Lower leg skin (tissue), 4 donors: Measurements from ENCODE around the gene NMNAT2. TPM values are rescaled to one million over a fixed set of nuclear protein-coding genes. Genes with fewer than 3 reads are reported as not detected.
"Not testable (repeated sequence)": the region's sequence is repeated elsewhere in the genome, so short reads cannot be mapped to it uniquely, and the experiment has no call there.

ENCODE experiments used
- DNase-seq, 2 donors: peaks; one replicate each; pipeline ENCODE4 v3.0.0-alpha.2; 2019; ENCODE audit warnings: low spot score in 2 of 2
- H3K4me3 ChIP-seq: fragments of 200-600 bp; sonication (generic); 2 replicates; pipeline ENCODE4 v1.5.1; 2017; ENCODE audit warnings: mild to moderate bottlenecking, low read depth; ENCODE audit not compliant: poor library complexity, severe bottlenecking
- CTCF ChIP-seq, 3 donors: fragments of 450-650 bp; IDR thresholded peaks; one replicate each; pipeline ENCODE4 v1.5.1; 2016; ENCODE audit warnings: antibody characterized with exemption in 3 of 3, mild to moderate bottlenecking in 3 of 3, moderate library complexity in 2 of 3
- POLR2A ChIP-seq, 2 donors: fragments of 450-650 bp; IDR thresholded peaks; one replicate each; pipeline ENCODE4 v1.6.1; 2016 to 2017; ENCODE audit warnings: antibody characterized with exemption in 2 of 2, mild to moderate bottlenecking in 1 of 2, moderate library complexity in 1 of 2
- WGBS, 2 donors: methylation state at CpG; one replicate each; pipeline ENCODE4 v1.1.5; 2018; 5-methylcytosine and 5-hydroxymethylcytosine counted together
- intact Hi-C: fragments of 100-400 bp; cut with DNase I; formaldehyde crosslinking; loops from one replicate; pipeline ENCODE4 v1.15.0; 2023; ENCODE audit warnings: low total_unique reads
- total RNA-seq, 4 donors: library from RNA; depleted of rRNA; stranded (reverse); fragments of >200 nt; gene quantifications; one replicate each; pipeline ENCODE4 v1.1.0, GENCODE V29; 2016

NMNAT2 gene
- total RNA-seq, 4 donors from 2014 or later, result 0.23 to 0.34 (median 0.34) TPM; not detected in 1

- TF ChIP-seq POLR2A (IDR thresholded peaks at IDR 0.05) (no peak), CTCF (IDR thresholded peaks at IDR 0.05) (no peak)
- WGBS, 2 donors, result 46 to 65% methylated on average over 2 of the region's 2 CpGs
- intact Hi-C loops, result no loop called here
- DNase-seq, result no peak
- H3K4me3 ChIP-seq, result no peak overlapping the region
Observed at GRCh38 chr1:183404476-183404875, 13.7 kb downstream of the NMNAT2 start.

DNA sequence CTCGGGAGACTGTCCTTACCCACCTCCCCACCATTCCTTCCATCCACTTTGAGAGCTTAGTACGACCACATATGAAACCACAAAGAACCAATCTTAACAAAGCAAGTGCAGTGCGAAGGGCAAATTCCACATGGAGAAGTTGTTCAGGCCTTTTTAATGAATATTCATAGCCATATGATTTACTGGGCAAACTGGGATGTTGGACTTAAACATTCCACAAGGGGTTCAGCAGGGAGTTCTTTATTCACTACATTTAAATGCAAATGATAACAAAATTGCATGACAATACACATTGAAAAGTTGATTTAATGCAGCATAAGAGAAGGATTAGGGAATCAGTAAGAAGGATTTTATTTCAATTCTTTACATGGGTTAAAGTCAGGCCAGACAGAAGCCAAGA is 14.7 kb downstream of the NMNAT2 start:
- TF ChIP-seq CTCF (IDR thresholded peaks at IDR 0.05), result no peak
- no peak for TF ChIP-seq POLR2A (IDR thresholded peaks at IDR 0.05)
- WGBS, 2 donors, result 48 to 57% methylated on average over 3 of the region's 3 CpGs
- DNase-seq, result no peak
- H3K4me3 ChIP-seq, result no peak overlapping the region
- intact Hi-C loops, result no loop called here

- WGBS, 2 donors, result 52 to 71% methylated on average over 1 of the region's 1 CpG
- intact Hi-C loops, DNase-seq, H3K4me3 ChIP-seq: not testable (repeated sequence)
Observed at GRCh38 chr1:183401565-183401964, 16.6 kb downstream of the NMNAT2 start.

- intact Hi-C loops, result no loop called here
- no peak overlapping the region for H3K4me3 ChIP-seq
- WGBS, 2 donors, result 89 to 90% methylated on average over 2 of the region's 2 CpGs
- no peak for DNase-seq
- TF ChIP-seq POLR2A (IDR thresholded peaks at IDR 0.05) (no peak), CTCF (IDR thresholded peaks at IDR 0.05) (no peak)
Observed at GRCh38 chr1:183394435-183394834, 23.7 kb downstream of the NMNAT2 start.

GRCh38 chr1:183391863-183392262 is 26.3 kb downstream of the NMNAT2 start:
- H3K4me3 ChIP-seq, result no peak overlapping the region
- no peak for TF ChIP-seq CTCF (IDR thresholded peaks at IDR 0.05)
- no peak for TF ChIP-seq POLR2A (IDR thresholded peaks at IDR 0.05)
- no peak for DNase-seq
- intact Hi-C loops, result no loop called here
- 78 to 86% methylated on average over 1 of the region's 1 CpG for WGBS, 2 donors

- TF ChIP-seq CTCF (IDR thresholded peaks at IDR 0.05), result no peak
- no peak for TF ChIP-seq POLR2A (IDR thresholded peaks at IDR 0.05)
- WGBS, 2 donors, result 55 to 56% methylated on average over 3 of the region's 3 CpGs
Observed at GRCh38 chr1:183390561-183390960, 27.6 kb downstream of the NMNAT2 start.

More at GRCh38 chr1:183390561-183390960, 27.6 kb downstream of the NMNAT2 start:
- H3K4me3 ChIP-seq, result no peak overlapping the region
- DNase-seq, result no peak
- intact Hi-C loops, result no loop called here
